Effector memory CD4-positive, alpha-beta T cell (primary cell): ENCODE measurements around the gene PTPRE.
A peak's percentile ranks its signal among the peaks of the same experiment; 100 is the strongest.

Experiments
- DNase-seq, 3 donors: peaks; one replicate each; pipeline ENCODE4 v3.0.0-alpha.2; 2020
- H3K27ac ChIP-seq: 2 replicates; pipeline ENCODE4 v1.7.0; 2013; ENCODE audit warnings: mild to moderate bottlenecking, low read length, moderate library complexity; ENCODE audit not compliant: insufficient read depth, poor library complexity, severe bottlenecking
- H3K27me3 ChIP-seq: replicated peaks from 2 replicates; pipeline ENCODE4 v1.7.0; 2013; ENCODE audit warnings: mild to moderate bottlenecking, low read length; ENCODE audit not compliant: insufficient read depth, control insufficient read depth, poor library complexity, severe bottlenecking
- H3K36me3 ChIP-seq: 2 replicates; pipeline ENCODE4 v1.7.0; 2013; ENCODE audit warnings: mild to moderate bottlenecking, low read length, moderate library complexity; ENCODE audit not compliant: control insufficient read depth, insufficient read depth
- H3K4me1 ChIP-seq: 2 replicates; pipeline ENCODE4 v1.7.0; 2013; ENCODE audit warnings: low read length, mild to moderate bottlenecking; ENCODE audit not compliant: control insufficient read depth, insufficient read depth, poor library complexity, severe bottlenecking
- H3K4me3 ChIP-seq: 2 replicates; pipeline ENCODE4 v1.7.0; 2013; ENCODE audit warnings: low read length, low read depth, mild to moderate bottlenecking; ENCODE audit not compliant: insufficient read depth, poor library complexity, severe bottlenecking
- H3K9me3 ChIP-seq: 2 replicates; pipeline ENCODE4 v1.7.0; 2013; ENCODE audit warnings: mild to moderate bottlenecking, low read length, moderate library complexity; ENCODE audit not compliant: control insufficient read depth

The PTPRE gene

GRCh38 chr10:128046953-128047290, 140.0 kb downstream of the PTPRE start:
- Histone ChIP-seq H3K27ac (peak overlapping the region; percentile 79), H3K4me3 (peak overlapping the region; percentile 57), H3K4me1 (peaks cover 40% of the 10 kb centered on the region), H3K36me3 (peaks cover 15% of the 10 kb centered on the region), H3K27me3 (no peaks in the 10 kb centered on the region), H3K9me3 (no peaks in the 10 kb centered on the region)
- DNase-seq = no peak

- peak; percentile 69 to 77 (median 74) for DNase-seq
- Histone ChIP-seq H3K9me3 (no peaks in the 10 kb centered on the region), H3K36me3 (peaks cover 19% of the 10 kb centered on the region), H3K4me3 (peak overlapping the region; percentile 57), H3K27me3 (no peaks in the 10 kb centered on the region), H3K4me1 (peaks cover 40% of the 10 kb centered on the region), H3K27ac (peak overlapping the region; percentile 79)
Observed at GRCh38 chr10:128047351-128047750, 140.4 kb downstream of the PTPRE start.

DNA sequence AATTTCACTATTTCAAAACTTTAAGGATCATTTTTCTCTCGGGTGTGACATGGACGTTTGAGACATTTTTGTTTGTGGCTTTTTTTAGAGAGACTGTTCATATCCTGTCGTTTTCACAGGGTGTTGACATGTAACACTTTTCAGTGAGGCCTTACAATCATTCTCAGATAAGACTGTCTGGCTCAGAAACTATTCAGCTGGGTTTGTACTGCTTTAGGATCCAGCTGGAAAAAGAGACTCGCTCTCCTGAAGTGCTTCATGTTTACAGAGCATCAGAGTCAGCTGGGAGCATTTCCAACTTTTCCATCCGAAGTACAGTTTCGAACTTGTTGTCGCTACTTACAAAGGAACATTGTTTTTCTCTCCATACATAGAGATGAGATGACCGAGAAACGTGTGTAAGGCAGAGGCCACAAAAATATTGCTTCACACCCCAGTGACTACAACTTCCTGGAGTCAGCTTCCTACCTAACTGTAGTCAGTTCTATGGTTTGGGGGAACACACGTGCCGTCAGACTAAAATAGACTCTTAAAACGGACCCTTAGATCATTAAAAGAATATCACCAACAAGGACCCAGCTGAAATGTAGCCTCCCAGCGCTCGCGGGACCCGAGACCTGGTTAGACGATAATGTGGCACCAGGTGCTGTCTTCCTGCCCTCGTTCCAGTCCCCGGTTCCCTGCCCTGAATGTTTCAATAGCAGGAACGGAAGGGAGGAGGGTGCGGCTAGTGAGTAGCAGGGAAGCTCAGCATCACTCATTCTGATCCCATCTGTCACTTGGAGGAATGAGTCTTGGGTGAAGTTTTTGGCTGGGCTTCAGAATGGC, 141.3 kb downstream of the PTPRE start:
- peaks cover 40% of the 10 kb centered on the region for H3K4me1 ChIP-seq
- no peaks in the 10 kb centered on the region for H3K9me3 ChIP-seq
- peak overlapping the region; percentile 57 for H3K4me3 ChIP-seq
- H3K27me3 ChIP-seq = no peaks in the 10 kb centered on the region
- H3K36me3 ChIP-seq = peaks cover 26% of the 10 kb centered on the region
- DNase-seq = no peak
- H3K27ac ChIP-seq = peak overlapping the region; percentile 79

GRCh38 chr10:128048819-128049210, 141.9 kb downstream of the PTPRE start:
- H3K36me3 ChIP-seq = peaks cover 27% of the 10 kb centered on the region
- no peaks in the 10 kb centered on the region for H3K27me3 ChIP-seq
- H3K9me3 ChIP-seq = no peaks in the 10 kb centered on the region
- no peak for DNase-seq
- H3K4me1 ChIP-seq = peaks cover 40% of the 10 kb centered on the region
- peak overlapping the region; percentile 57 for H3K4me3 ChIP-seq
- peak overlapping the region; percentile 79 for H3K27ac ChIP-seq

GRCh38 chr10:128049226-128050120, 142.6 kb downstream of the PTPRE start:
- Histone ChIP-seq H3K36me3 (peaks cover 33% of the 10 kb centered on the region), H3K9me3 (no peaks in the 10 kb centered on the region), H3K27me3 (no peaks in the 10 kb centered on the region), H3K27ac (peak overlapping the region; percentile 79), H3K4me3 (peak overlapping the region; percentile 39), H3K4me1 (peaks cover 40% of the 10 kb centered on the region)
- no peak for DNase-seq

- Histone ChIP-seq H3K9me3 (no peaks in the 10 kb centered on the region), H3K27me3 (no peaks in the 10 kb centered on the region), H3K4me1 (peaks cover 40% of the 10 kb centered on the region), H3K27ac (no peak overlapping the region), H3K36me3 (peaks cover 40% of the 10 kb centered on the region), H3K4me3 (no peak overlapping the region)
- DNase-seq = no peak
Observed at GRCh38 chr10:128050121-128050516, 143.2 kb downstream of the PTPRE start.

DNA sequence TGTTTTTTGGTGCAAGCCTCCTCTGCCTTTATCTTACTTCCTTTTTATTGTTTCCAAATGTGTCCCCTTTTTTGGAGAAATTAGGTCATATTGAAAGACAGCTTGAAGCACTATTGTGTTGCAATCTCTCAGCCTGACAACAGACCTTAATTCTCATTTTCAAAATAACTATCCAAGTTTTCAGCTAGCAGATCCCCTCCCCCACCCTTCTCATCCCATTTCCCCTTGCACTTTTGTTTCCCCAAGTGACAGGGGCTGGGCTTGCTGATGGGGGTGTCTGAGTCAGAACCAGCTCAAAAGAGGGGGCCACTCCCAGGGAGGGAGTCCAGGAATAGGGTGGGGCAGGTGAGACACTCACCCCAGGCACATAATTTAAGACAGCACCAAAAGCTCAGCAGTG, 144.0 kb downstream of the PTPRE start:
- no peak overlapping the region for H3K4me3 ChIP-seq
- no peaks in the 10 kb centered on the region for H3K9me3 ChIP-seq
- DNase-seq = no peak
- peaks cover 40% of the 10 kb centered on the region for H3K4me1 ChIP-seq
- H3K27me3 ChIP-seq = no peaks in the 10 kb centered on the region
- H3K27ac ChIP-seq = no peak overlapping the region
- H3K36me3 ChIP-seq = peaks cover 48% of the 10 kb centered on the region

DNA sequence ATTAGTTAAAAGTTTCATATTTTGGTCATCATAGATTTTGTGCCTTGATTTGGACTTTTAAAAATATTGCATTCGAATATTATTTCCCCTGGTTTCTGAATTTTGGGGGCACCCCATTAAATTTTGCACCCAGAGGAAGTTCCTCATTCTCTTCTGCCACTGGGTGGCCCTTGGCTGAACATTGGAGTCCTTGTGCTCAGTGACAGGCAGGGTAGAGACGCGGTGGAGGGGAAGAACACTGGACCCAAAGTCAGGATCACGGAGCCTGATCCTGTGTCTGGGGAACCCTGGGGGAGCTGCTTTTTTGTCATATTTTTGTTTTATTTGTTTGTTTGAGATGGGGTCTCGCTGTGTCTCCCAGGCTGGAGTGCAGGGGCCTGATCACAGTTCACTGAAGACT, 144.6 kb downstream of the PTPRE start:
- no peaks in the 10 kb centered on the region for H3K27me3 ChIP-seq
- peaks cover 34% of the 10 kb centered on the region for H3K4me1 ChIP-seq
- H3K36me3 ChIP-seq = peaks cover 54% of the 10 kb centered on the region
- H3K9me3 ChIP-seq = no peaks in the 10 kb centered on the region
- DNase-seq = no peak
- no peak overlapping the region for H3K4me3 ChIP-seq
- H3K27ac ChIP-seq = no peak overlapping the region

DNA sequence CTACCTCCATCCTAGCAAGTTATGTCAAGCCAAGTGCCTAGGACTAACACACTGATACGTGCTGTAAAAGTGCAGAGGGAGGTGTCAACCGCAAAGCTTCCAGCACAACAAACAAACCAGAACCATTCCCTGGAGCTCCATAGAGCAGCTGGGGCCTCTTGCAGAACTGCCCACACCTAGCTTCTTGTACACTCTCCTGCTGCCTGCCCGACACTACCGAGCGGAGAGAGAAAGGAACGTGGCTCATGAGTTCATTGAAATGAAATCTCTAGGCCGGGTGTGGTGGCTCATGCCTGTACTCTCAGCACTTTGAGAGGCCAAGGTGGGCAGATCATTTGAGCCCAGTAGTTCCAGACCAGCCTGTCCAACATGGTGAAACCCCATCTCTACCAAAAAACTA, 145.8 kb downstream of the PTPRE start:
- no peaks in the 10 kb centered on the region for H3K9me3 ChIP-seq
- no peaks in the 10 kb centered on the region for H3K27me3 ChIP-seq
- H3K36me3 ChIP-seq = peaks cover 62% of the 10 kb centered on the region
- H3K4me1 ChIP-seq = peaks cover 22% of the 10 kb centered on the region
- no peak overlapping the region for H3K27ac ChIP-seq
- no peak overlapping the region for H3K4me3 ChIP-seq
- DNase-seq = no peak

- Histone ChIP-seq H3K4me1 (peaks cover 20% of the 10 kb centered on the region), H3K9me3 (no peaks in the 10 kb centered on the region), H3K36me3 (peaks cover 67% of the 10 kb centered on the region), H3K4me3 (no peak overlapping the region), H3K27ac (no peak overlapping the region), H3K27me3 (no peaks in the 10 kb centered on the region)
- DNase-seq = no peak
Observed at GRCh38 chr10:128053356-128053755, 146.5 kb downstream of the PTPRE start.
